ACHN (cell line): ENCODE results near the gene TMUB2.
A peak's percentile ranks its signal among the peaks of the same experiment; 100 is the strongest.

Experiments
- DNase-seq: peaks from one replicate; pipeline ENCODE4 v3.0.0-alpha.2; 2015
- in situ Hi-C: cut with HindIII; loops from 2 replicates; pipeline ENCODE4 v1.10.0; 2017; ENCODE audit warnings: low sequenced_read_pairs, low pct_ligation_motif_present, low pct_unique_long_range_greater_than_20kb

Gene TMUB2

DNA sequence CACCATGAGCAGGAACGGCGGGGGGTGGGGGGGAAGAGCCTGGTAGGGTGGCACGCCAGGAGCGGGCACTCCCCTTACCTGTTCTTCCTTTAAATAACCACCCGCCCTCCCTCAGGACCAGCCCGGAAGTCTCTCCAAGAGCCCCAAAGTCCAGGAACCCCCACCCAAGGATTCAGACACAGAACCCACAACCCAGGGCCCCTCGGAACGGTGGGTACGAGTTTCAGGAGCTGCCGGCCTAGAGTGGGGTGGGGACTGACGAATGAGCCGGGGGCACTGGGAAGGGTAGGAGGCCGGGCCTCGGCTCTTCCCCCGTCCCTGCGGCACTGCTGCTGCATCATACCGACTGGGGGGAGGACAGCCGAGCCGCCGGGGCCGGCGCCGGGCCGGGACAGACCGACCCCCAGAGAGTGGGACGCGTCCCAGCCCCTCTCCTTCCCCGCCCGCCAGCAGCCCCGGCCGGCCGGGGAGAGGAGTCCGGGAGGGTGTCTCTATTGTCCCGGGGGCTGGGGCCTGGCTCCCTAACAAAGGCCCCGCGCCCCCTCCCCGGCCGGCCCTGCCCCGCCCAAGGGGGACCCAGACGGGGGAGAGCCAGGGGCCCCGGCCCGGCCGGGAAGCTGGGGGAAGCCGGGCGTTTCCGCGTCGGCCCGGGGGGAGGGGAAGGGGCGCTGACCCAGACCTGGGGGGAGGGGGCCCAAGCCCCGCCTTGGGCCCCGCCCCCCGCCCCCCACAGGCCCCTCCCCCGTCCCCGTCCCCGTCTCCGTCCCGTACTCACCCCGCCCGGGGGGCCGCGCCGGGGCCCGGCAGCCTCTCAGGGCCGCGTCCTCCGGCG is 12.2 kb downstream of the TMUB2 start:
- peak; percentile 60 for DNase-seq
- in situ Hi-C loops: no loop called here

DNA sequence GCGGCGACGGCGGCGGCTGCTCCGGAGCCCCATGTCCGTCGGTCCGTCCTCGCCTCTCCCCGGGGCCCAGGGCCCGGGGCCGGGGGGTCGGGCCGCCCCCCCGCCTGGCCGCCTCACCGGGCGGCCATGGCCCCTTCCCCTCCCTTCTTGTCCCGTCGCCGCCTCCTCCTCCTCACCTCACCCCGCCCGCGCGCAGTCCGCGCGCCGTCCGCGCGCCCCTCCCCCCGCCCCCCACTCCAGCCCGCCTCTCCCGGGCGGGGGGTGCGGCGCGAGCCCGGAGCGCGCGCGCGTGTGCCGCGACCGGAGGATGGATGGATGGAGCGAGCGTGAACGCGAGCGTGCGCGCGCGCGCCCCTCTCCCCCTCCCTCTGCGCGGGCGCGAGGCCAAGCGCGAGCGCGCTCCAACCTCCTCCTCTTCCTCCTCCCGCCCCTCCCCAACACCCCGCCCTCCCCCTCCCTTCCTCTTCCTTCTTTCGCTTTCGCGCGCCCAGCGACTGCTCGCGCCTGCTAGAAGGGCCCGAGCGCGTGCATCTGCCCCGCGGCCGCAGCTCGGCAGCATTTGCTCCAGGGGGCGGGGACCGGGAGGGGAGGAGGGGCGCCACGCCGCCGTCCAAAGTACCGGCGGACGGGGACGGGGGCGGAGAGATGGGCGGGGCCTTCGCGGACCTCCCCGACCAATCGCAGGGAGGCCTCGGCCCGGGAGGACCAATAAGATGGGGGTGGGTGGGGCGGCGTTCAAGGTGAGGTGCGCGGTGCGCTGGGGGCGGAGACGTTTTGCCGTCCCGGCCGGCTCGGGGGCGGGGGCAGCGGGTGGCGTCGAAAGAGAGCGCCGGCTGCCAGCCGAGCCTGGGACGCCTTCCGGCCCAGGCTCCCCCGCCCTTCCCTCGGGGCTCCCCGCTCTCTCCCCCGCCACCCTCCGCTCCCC is 13.0 kb downstream of the TMUB2 start, which contains the start of gene ATXN7L3:
ATXN7L3 (minus strand) TSS at position 332 of the 925 bp plus-strand sequence. CDS start 1,814 bp downstream, outside the sequence.
- in situ Hi-C loops: loop anchor here (10.0 kb wide), 1 partner anchor 125 kb away; the partner anchor contains the start of gene SLC25A39
- DNase-seq: peak; percentile 98

- DNase-seq: no peak
- in situ Hi-C loops: loop anchor here (10.0 kb wide), 1 partner anchor 124 kb away; the partner anchor contains the start of gene SLC25A39
Observed at GRCh38 chr17:44200478-44201155, 13.8 kb downstream of the TMUB2 start.

DNA sequence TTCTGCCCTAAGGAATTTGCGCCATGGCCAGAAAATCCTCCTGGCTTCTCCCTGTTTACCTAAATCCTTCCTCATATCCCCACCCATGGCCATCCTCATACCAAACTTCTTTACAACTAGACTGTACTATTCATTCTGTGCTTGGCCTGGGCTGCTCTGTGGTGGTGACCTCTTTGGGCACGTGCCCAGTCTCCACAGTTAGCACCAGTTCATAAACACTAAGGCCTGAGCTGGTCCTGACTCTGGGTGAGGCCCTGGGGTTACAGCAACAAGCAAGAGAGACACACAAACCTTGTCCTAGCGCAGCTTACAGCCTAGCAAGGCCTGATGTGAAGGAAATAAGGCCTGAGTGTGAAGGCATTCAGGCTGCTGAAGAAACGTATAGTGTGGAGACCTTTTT is 16.0 kb downstream of the TMUB2 start:
- in situ Hi-C loops: loop anchor here (10.0 kb wide), 1 partner anchor 122 kb away; the partner anchor contains the start of gene SLC25A39
- DNase-seq: no peak

GRCh38 chr17:44203731-44204440 is 17.1 kb downstream of the TMUB2 start:
- peak; percentile 72 for DNase-seq
- in situ Hi-C loops: loop anchor here (10.0 kb wide), 1 partner anchor 121 kb away; the partner anchor contains the start of gene SLC25A39

GRCh38 chr17:44204441-44204882 is 17.7 kb downstream of the TMUB2 start:
- in situ Hi-C loops: loop anchor here (10.0 kb wide), 1 partner anchor 120 kb away; the partner anchor contains the start of gene SLC25A39
- peak; percentile 39 for DNase-seq

DNA sequence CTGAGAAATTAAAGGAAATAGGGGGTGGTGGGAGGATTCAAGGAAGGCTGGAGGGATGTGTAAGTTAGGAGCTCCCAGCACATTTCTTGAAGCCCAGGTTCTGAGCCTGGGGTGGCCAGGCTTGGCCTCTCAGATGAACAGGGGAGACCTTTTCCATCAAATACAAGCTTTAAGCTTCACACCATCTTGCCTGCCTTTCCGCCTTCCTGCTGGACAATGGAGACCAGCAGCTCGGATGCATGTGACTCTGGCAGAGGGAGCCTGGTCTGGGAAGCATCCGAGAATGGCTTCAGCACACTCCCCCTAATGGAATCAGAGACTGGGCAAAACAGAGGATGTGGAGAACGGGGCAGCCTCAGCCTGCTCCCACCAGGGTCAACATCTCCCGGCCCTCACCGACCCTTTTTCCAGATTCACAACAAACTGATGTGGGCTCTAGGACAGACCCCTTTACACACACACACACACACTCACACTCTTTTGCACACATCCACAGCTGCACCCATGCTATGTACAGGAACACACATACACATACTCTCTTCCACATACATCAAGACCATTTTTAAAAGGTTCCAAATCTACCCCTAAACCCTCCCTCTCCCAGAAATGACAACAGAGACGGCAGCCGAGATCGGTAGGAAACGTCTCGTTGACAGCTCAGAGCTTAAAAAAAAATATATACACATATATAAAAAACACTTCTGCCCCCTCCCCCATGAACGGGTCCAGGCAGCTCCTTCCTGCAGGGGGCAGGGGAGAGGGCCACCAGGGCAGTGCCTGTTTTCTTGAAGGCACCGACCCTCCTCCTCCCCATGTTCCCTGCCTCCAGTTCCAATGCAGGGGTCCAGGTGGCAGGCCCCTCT is 19.4 kb downstream of the TMUB2 start:
- in situ Hi-C loops: loop anchor here (10.0 kb wide), 1 partner anchor 119 kb away; the partner anchor contains the start of gene SLC25A39

DNA sequence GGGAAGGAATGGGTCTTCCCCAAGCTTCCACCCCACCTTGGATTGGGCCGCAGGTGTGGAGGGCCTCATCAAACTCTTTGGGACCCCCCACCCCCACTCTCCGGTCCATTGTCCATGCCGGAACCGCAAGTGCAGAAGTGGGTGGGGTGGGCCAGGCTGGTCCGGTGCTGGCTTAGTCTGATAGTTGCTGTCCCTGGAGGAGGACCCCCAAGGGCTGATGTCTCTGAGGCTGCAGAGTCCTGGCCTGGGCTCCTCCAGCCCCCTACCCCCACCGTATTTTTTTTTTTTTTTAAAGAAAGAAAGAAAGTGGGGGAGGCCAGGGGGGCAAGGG is 20.0 kb downstream of the TMUB2 start:
- in situ Hi-C loops: loop anchor here (10.0 kb wide), 1 partner anchor 118 kb away; the partner anchor contains the start of gene SLC25A39
- no peak for DNase-seq

More for the DNA sequence above, 19.4 kb downstream of the TMUB2 start:
- peak; percentile 30 for DNase-seq

GRCh38 chr17:44207319-44207718 is 20.5 kb downstream of the TMUB2 start:
- no peak for DNase-seq
- in situ Hi-C loops: loop anchor here (10.0 kb wide), 1 partner anchor 117 kb away; the partner anchor contains the start of gene SLC25A39

GRCh38 chr17:44207743-44208142 is 21.0 kb downstream of the TMUB2 start:
- no peak for DNase-seq
- in situ Hi-C loops: loop anchor here (10.0 kb wide), 1 partner anchor 117 kb away; the partner anchor contains the start of gene SLC25A39

GRCh38 chr17:44209786-44210341 is 23.1 kb downstream of the TMUB2 start:
- DNase-seq: no peak
- in situ Hi-C loops: loop anchor here (10.0 kb wide), 1 partner anchor 115 kb away; the partner anchor contains the start of gene SLC25A39

GRCh38 chr17:44210342-44211192 is 23.8 kb downstream of the TMUB2 start:
- in situ Hi-C loops: no loop called here
- peak; percentile 88 for DNase-seq

DNA sequence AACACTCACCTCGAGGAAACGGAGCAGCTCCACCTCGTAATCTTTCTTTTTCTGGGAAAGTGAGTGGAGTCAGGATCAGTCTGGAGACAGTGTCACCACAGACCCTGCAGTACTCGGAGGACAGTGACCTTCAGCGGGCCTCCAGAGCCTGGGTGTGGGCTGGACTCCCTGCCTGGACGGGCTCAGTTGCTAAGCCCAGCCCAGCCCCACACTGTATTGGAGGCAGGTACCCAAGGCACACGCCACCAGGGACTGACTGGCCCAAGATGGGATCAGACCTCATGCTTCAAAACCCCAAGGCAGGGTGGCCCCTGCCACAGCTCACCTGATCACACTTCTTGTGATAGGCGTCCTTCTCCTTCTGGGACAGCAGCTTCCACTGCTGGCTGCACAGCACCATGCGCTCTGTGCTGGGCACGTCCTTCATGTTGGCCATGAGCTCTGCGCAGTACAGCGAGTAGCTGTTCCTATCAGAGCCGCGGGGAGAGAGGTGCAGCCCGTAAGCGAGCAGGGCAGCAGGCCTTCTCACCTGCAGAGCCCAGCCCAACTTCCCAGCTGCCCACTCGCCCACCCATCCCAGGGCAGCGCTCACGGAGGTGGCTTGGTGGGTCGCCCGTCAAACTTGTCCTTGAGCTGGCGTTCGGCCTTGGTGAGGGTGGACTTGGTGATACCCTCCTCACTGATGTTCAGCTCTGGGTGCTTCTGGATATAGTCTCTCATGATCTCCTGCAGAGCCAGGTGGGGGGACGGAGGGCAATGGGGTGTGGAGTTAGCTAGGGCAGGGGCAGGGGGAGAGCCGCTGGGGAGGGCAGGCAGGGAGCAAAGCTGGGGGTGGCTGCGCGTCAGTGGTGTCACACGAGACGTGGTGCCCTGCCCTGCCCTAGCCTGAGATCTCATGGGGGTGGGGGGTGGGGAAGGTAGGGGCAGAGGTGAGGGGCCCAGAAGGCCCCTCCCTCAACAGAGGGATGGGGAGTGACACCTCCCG is 24.8 kb downstream of the TMUB2 start:
- in situ Hi-C loops: no loop called here
- no peak for DNase-seq
